OCI-LY3 (cell line): ENCODE measurements around the gene IMPACT.
A peak's percentile ranks its signal among the peaks of the same experiment; 100 is the strongest.

ENCODE experiments used
- H2AFZ ChIP-seq: fragments of 200-600, 300-600 bp; shearing (Covaris generic); 2 replicates; pipeline ENCODE4 v1.6.0; 2014; ENCODE audit warnings: antibody characterized with exemption, low read depth, low read length
- H3K27ac ChIP-seq: fragments of 200-600, 300-600 bp; sonication (generic); 2 replicates; pipeline ENCODE4 v1.5.1; 2014; ENCODE audit warnings: mild to moderate bottlenecking, low read length, moderate library complexity, mixed read lengths
- H3K27me3 ChIP-seq: fragments of 200-600, 300-600 bp; sonication (generic); 2 replicates; pipeline ENCODE4 v1.6.1; 2014; ENCODE audit warnings: low read depth, low read length, mixed read lengths
- H3K36me3 ChIP-seq: fragments of 200-600, 300-600 bp; sonication (generic); replicated peaks from 2 replicates; pipeline ENCODE3; 2014; ENCODE audit warnings: low read depth, low read length, mixed read lengths
- H3K4me1 ChIP-seq: fragments of 300-600, 200-600 bp; sonication (generic); 2 replicates; pipeline ENCODE4 v1.6.1; 2014; ENCODE audit warnings: low read length, mixed read lengths
- H3K4me2 ChIP-seq: fragments of 200-600, 300-600 bp; sonication (generic); 2 replicates; pipeline ENCODE4 v1.6.1; 2014; ENCODE audit warnings: low read length, mixed read lengths
- H3K4me3 ChIP-seq: fragments of 300-600, 200-600 bp; sonication (generic); 2 replicates; pipeline ENCODE4 v1.5.1; 2014; ENCODE audit warnings: antibody characterized with exemption, mild to moderate bottlenecking, low read length, moderate library complexity
- H3K79me2 ChIP-seq: fragments of 300-600, 200-600 bp; shearing (Covaris generic); 2 replicates; pipeline ENCODE4 v1.6.1; 2014; ENCODE audit warnings: mild to moderate bottlenecking, low read length, mixed read lengths
- H3K9ac ChIP-seq: fragments of 300-600, 200-600 bp; shearing (Covaris generic); 2 replicates; pipeline ENCODE4 v1.6.0; 2014; ENCODE audit warnings: mild to moderate bottlenecking, low read length, moderate library complexity
- H3K9me3 ChIP-seq: fragments of 200-600, 300-600 bp; shearing (Covaris generic); 2 replicates; pipeline ENCODE4 v1.6.1; 2014; ENCODE audit warnings: low read length, mixed read lengths; ENCODE audit not compliant: insufficient read depth
- H4K20me1 ChIP-seq: fragments of 200-600, 300-600 bp; sonication (generic); 2 replicates; pipeline ENCODE4 v1.6.1; 2016; ENCODE audit warnings: low read length, mixed read lengths; ENCODE audit not compliant: insufficient read depth
- CTCF ChIP-seq: fragments of 200-600, 300-600 bp; sonication (generic); IDR thresholded peaks from 2 replicates; pipeline ENCODE4 v1.5.1; 2014; ENCODE audit warnings: antibody characterized with exemption, low read length, low read depth
- EZH2phosphoT487 ChIP-seq: fragments of 200-600 bp; shearing (Covaris generic); IDR thresholded peaks from 2 replicates; pipeline ENCODE4 v1.6.1; 2018; ENCODE audit warnings: antibody characterized with exemption, mixed run types, low read depth

The IMPACT gene

DNA sequence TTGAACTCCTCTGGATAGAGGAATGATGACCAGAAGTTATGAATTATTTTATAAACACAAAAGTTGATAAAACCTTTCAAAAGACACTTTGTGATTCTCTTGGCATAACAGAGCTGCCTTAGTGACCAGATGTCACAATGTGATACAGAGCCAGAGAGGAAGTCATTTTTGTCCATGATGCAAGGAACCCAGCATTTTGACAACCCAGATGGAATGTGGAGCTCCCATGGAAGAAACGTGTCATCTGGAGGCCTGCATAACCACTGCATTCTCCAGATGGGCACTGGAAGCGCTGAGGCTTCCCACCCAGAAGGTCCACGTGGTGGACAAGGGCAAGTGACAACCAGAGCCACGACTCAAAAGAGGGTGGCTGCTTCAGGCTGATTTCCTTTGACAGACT is 64.1 kb downstream of the IMPACT start:
- Histone ChIP-seq H4K20me1 (no peaks in the 10 kb centered on the region), H2AFZ (no peak overlapping the region), H3K27ac (no peak overlapping the region), H3K4me1 (peaks cover 44% of the 10 kb centered on the region), H3K9me3 (peaks cover 9% of the 10 kb centered on the region; the same call in 1 of the 2 replicates), H3K4me3 (no peak overlapping the region), H3K36me3 (peaks cover 8% of the 10 kb centered on the region), H3K9ac (no peak overlapping the region), H3K4me2 (no peak overlapping the region), H3K27me3 (peaks cover 27% of the 10 kb centered on the region), H3K79me2 (no peaks in the 10 kb centered on the region)
- TF ChIP-seq EZH2phosphoT487 (no peak), CTCF (no peak)

GRCh38 chr18:24491927-24492834 is 65.7 kb downstream of the IMPACT start:
- TF ChIP-seq EZH2phosphoT487 (no peak), CTCF (no peak)
- Histone ChIP-seq H3K27ac (peak overlapping the region; percentile 71), H3K4me1 (peaks cover 41% of the 10 kb centered on the region), H3K9ac (peak overlapping the region; percentile 43), H3K9me3 (peaks cover 9% of the 10 kb centered on the region; the same call in 1 of the 2 replicates), H3K79me2 (no peaks in the 10 kb centered on the region), H4K20me1 (no peaks in the 10 kb centered on the region), H2AFZ (no peak overlapping the region; the same call in 1 of the 2 replicates), H3K4me3 (peak overlapping the region; percentile 69), H3K27me3 (peaks cover 20% of the 10 kb centered on the region), H3K4me2 (peak overlapping the region; percentile 95), H3K36me3 (peaks cover 8% of the 10 kb centered on the region)

DNA sequence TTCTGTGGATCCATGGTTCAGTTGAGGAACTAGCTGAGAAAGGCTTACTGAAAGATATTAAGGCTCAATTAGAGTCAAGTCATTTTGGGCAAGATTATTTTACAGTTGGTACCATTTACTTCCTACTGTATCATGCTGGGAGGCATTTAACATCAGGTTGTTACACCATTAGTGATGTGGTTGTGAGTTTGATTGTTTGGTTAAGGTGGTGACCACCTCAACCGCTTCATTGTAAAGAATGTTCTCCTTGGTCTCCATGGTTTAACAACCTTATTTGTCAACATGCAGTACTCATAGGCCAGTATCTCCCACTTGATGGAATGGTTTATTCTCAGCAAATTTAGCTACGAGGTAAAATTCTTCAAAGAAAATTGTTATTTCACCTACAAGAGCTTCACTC is 68.1 kb downstream of the IMPACT start:
- TF ChIP-seq CTCF = no peak
- Histone ChIP-seq H3K4me2 (no peak overlapping the region), H2AFZ (no peak overlapping the region), H3K27ac (no peak overlapping the region), H3K27me3 (peaks cover 20% of the 10 kb centered on the region), H3K36me3 (peaks cover 8% of the 10 kb centered on the region), H3K9ac (no peak overlapping the region), H4K20me1 (no peaks in the 10 kb centered on the region), H3K4me1 (peaks cover 28% of the 10 kb centered on the region), H3K4me3 (no peak overlapping the region), H3K9me3 (peaks cover 9% of the 10 kb centered on the region; the same call in 1 of the 2 replicates), H3K79me2 (no peaks in the 10 kb centered on the region)

DNA sequence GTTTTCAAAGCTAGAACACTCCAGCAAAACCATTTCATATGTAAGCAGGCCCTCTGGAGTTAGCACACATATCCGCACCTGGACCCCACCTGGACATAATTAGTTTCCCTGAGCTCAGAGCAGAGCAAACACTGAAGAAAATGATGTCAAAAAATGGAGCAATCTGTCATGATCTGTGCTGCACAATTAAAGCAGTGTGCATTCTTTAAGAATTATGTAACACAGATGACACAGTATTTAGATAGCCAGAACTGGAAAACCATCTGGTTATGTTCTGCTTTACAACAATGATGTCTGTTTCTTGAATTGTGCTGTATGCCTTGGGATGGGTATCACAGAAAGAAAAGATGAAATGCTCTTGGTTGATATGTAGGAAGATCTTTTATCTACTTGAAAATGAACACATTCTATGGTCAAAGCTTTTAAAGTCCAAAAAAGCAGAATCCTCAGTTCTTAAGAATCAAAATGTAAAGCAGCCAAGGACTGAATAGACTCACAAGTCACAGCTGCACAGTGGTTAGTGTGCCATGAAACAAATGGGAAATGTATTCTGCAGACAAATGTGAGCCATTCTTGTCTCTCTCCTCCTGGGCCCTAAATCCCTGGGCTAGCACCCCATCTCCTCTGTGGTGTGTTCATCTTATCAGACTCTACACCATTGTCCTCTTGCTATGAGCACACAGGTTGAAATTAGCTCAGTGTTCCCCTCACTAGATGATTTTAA is 70.7 kb downstream of the IMPACT start:
- H3K9me3 ChIP-seq = peaks cover 9% of the 10 kb centered on the region; the same call in 1 of the 2 replicates
- no peaks in the 10 kb centered on the region for H4K20me1 ChIP-seq
- H3K27ac ChIP-seq = no peak overlapping the region
- peaks cover 13% of the 10 kb centered on the region for H3K27me3 ChIP-seq
- no peak overlapping the region for H3K9ac ChIP-seq
- no peak overlapping the region for H3K4me3 ChIP-seq
- peaks cover 8% of the 10 kb centered on the region for H3K36me3 ChIP-seq
- TF ChIP-seq EZH2phosphoT487 = no peak
- TF ChIP-seq CTCF = no peak
- H3K4me1 ChIP-seq = peaks cover 23% of the 10 kb centered on the region
- H3K79me2 ChIP-seq = no peaks in the 10 kb centered on the region
- no peak overlapping the region for H2AFZ ChIP-seq
- H3K4me2 ChIP-seq = no peak overlapping the region
